Measurements from ENCODE around the gene CERS2.

CERS2 gene

GRCh38 chr1:150979092-150980056, 4.7 kb upstream of the CERS2 start:
- CTCF ChIA-PET, result interaction anchor here (0.8 to 10.9 kb wide), 15 partner anchors 9 to 419 kb away, joined by 3 to 158 read pairs (median 5); partner anchors contain the start of genes GOLPH3L and MINDY1
- DNase-seq (ENCODE audit: extremely low spot score), result peak; percentile 90
- POLR2A ChIA-PET, result no interaction called here
- TF ChIP-seq CTCF (IDR thresholded peaks at IDR 0.05; ENCODE audit: control extremely low read depth, extremely low read depth, low read depth, missing control alignments), result peak; percentile 100

- no peak for DNase-seq (ENCODE audit: extremely low spot score)
- ChIA-PET POLR2A (no interaction called here), CTCF (interaction anchor here (0.9 to 6.6 kb wide), 12 partner anchors 7 to 414 kb away, joined by 3 to 41 read pairs (median 5); partner anchors contain the start of genes MINDY1 and SETDB1)
- no peak for TF ChIP-seq CTCF (IDR thresholded peaks at IDR 0.05; ENCODE audit: control extremely low read depth, extremely low read depth, low read depth, missing control alignments)
Observed at GRCh38 chr1:150976879-150977694, 2.5 kb upstream of the CERS2 start.

- ChIA-PET CTCF (interaction anchor here (0.9 to 4.0 kb wide), 8 partner anchors 8 to 414 kb away, joined by 3 to 27 read pairs (median 5); partner anchors contain the start of genes MINDY1 and SETDB1), POLR2A (interaction anchor here (0.7 kb wide), 1 partner anchor 405 kb away, joined by 4 read pairs; no protein-coding TSS in a partner anchor)
- DNase-seq (ENCODE audit: extremely low spot score), result no peak
- TF ChIP-seq CTCF (IDR thresholded peaks at IDR 0.05; ENCODE audit: control extremely low read depth, extremely low read depth, low read depth, missing control alignments), result no peak
Observed at GRCh38 chr1:150976401-150976821, 1.8 kb upstream of the CERS2 start.

- CTCF ChIA-PET, result interaction anchor here (0.6 to 1.4 kb wide), 7 partner anchors 11 to 414 kb away, joined by 3 to 6 read pairs (median 4); partner anchors contain the start of genes MINDY1 and TNFAIP8L2
- no peak for TF ChIP-seq CTCF (IDR thresholded peaks at IDR 0.05; ENCODE audit: control extremely low read depth, extremely low read depth, low read depth, missing control alignments)
- POLR2A ChIA-PET, result interaction anchor here (0.5 to 0.6 kb wide), 2 partner anchors 226 to 442 kb away, joined by 3 to 5 read pairs; no protein-coding TSS in a partner anchor
- DNase-seq (ENCODE audit: extremely low spot score), result peak; percentile 64
Observed at GRCh38 chr1:150973836-150974579, 627 bp downstream of the CERS2 start.

GRCh38 chr1:150973258-150973835, 1.3 kb downstream of the CERS2 start:
- no peak for TF ChIP-seq CTCF (IDR thresholded peaks at IDR 0.05; ENCODE audit: control extremely low read depth, extremely low read depth, low read depth, missing control alignments)
- DNase-seq (ENCODE audit: extremely low spot score), result peak; percentile 36
- ChIA-PET POLR2A (interaction anchor here (0.6 kb wide), 1 partner anchor 225 kb away, joined by 5 read pairs; no protein-coding TSS in a partner anchor), CTCF (interaction anchor here (0.6 to 1.4 kb wide), 7 partner anchors 10 to 413 kb away, joined by 3 to 6 read pairs (median 4); partner anchors contain the start of genes MINDY1 and TNFAIP8L2)
